T-helper 1 cell (primary cell): ENCODE measurements around the gene DUSP23.

Experiments
- DNase-seq, 5 donors: peaks; one replicate each; pipeline ENCODE4 v3.0.0-alpha.2; 2012 to 2020

The DUSP23 gene

DNA sequence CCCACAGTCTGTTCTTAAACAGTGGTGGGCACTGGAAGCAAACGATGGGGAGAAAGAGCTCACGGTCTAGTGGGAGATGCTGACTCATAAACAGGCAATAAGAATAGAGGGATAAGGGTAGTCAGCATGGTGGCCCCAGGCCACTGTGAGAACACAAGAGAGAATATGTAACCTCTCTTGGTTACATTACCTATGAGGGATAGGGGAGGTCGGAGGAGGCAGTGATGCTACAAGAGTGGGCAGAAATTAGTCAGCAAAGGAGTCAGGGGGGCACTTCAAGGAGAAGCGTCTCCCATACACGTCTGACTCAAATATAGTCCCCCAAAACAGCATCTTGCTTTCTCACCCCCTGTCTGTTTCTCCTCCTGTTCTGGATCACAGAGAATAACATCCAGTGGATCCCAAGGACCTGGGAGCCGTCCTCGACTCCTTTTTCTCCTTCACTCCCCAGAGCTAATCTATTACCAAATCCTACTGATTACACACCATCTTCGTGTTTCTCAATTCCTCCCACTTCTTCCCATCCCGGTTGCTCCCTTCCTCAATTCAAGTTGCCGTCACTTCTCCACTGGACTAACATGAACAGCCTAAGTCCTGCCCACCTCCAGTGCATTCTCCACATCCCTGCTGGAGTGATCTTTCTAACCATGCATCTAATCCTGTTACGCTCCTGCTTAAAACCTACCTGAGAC is 48.0 kb downstream of the DUSP23 start:
- DNase-seq, result no peak

DNA sequence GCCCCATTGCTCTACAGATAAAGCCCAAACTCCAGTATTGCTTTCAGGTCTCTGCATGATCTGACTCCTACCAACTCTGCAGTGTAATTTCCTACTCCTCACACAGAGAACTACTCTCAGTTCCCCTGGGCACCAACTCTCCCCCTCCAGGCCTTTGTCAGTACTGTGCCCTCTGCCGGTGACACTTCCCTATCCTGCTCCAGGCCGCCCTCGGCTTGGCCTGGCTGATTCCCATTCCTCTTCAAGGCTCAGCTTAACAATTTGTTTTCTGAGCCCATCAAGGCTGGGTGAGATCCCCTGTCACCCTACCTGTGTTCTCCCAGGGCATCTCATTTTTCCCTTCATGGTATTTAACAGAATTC is 48.5 kb downstream of the DUSP23 start:
- DNase-seq, result no peak

DNA sequence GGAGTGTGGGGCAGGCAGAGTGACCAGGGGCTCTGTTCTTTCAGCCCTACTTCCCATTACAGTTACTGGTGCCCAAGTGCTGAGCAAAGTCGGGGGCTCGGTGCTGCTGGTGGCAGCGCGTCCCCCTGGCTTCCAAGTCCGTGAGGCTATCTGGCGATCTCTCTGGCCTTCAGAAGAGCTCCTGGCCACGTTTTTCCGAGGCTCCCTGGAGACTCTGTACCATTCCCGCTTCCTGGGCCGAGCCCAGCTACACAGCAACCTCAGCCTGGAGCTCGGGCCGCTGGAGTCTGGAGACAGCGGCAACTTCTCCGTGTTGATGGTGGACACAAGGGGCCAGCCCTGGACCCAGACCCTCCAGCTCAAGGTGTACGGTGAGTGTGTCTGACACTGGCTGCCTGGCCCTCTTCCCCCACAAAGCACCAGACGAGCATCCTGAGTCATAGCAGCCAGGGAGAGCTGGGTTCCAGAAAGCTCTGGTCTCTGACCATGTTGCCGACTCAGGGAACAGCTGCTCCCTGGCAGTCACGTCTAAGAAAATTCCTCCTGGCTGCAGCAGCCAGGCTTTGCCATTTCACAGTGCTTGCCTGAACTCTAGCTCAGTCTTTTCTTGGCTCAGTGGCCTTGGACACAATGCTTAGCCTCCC is 49.2 kb downstream of the DUSP23 start:
- no peak for DNase-seq

DNA sequence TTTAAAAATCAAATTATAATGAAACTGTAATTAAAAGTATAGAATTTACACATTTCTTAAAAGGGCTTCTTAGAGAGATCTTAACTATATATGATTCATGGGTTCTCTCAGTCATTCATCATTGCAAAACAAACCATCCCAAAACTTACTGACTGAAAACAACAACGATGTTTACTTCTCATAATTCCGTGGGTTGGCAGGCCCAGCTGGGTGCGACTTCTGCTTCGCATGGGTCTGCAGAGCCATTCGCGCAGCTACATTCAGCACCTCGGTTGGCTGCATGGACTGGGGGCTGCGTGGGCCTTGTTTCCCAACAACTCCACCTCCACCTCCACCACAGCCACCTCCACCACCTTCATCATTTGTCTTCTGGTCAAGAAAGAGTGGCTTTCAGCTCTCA is 50.0 kb downstream of the DUSP23 start:
- DNase-seq, result no peak

DNA sequence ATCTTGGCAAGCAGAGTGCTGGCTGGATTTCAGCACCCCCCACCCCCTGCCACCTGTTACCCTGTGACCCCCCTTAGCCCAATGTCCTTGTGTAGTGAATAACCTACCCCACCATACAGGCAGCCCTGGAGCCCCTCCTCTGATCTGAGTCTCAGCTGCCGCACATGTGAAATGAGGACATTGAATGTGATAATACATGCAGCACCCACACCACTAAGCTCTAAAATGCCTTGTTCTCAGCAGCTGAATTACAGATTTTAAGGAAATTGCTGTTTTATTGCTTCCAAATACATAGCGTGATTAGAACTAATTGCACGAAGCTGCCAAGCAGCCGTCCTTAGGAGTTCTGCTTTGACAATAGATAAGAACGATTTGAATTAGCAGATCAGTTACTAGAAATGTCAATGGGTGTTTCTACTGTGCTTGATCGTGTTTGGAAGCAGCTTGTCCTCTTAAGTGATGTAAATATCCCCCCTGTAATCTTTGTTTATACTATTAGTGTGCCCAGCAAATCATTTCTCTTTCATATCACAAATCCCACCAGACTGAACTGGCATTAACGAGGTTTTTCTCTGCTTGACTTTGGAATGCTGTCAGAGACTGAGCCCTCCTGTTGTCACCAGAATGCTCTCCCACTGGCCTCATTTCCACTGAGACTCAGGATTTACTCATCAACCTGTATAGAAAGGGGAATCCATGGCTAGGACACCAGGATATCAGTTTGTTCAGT is 50.8 kb downstream of the DUSP23 start:
- no peak for DNase-seq
